Esophagus squamous epithelium (tissue), 4 donors: Measurements from ENCODE around the gene LAPTM4A.

Experiments
- POLR2A ChIP-seq, 4 donors: fragments of 450-650 bp; IDR thresholded peaks; one replicate each; pipeline ENCODE4 v1.6.1; 2017; ENCODE audit warnings: antibody characterized with exemption in 4 of 4, mild to moderate bottlenecking in 4 of 4, moderate library complexity in 3 of 4
- TF ChIP-seq, protein P1 (sequence below), 6 experiments: fragments of 450-650 bp in 4 of 6; fragments of 200-600 bp in 2 of 6; sonication (generic) in 2 of 6; IDR thresholded peaks; one replicate each; pipeline ENCODE4 v1.5.1; 2016 to 2019; ENCODE audit warnings: antibody characterized with exemption in 6 of 6, mild to moderate bottlenecking in 4 of 6, moderate library complexity in 4 of 6

DNA sequence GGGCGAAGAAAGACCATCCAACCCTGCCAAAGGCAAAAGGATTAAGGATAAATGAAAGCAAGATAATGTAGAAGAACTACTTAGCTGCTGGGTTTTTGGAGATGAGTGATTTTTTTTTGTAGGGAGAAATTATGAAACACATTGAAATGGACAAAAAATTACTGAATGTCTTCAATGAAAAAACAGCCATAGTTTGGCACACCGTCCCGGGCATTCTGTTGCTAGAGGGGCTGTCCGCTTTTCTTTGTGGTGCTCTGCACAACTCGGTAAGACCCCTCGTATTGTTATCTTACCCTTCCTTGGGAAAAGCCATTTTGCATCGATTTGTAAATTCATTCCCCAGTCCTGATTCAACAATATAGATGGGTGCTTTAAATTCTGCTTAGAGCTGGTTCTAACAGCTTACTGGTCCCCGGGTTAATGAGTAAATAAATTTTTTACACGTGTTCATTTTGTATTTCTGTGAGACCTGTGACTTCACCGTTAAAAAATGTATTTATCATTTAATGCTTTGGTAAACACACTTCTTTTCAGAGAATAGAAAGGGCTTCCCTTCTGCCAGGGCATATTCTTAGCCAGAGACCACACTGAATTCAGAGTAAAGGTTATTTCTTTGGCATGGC, 912 bp upstream of the LAPTM4A start:
- TF ChIP-seq, protein P1, sequence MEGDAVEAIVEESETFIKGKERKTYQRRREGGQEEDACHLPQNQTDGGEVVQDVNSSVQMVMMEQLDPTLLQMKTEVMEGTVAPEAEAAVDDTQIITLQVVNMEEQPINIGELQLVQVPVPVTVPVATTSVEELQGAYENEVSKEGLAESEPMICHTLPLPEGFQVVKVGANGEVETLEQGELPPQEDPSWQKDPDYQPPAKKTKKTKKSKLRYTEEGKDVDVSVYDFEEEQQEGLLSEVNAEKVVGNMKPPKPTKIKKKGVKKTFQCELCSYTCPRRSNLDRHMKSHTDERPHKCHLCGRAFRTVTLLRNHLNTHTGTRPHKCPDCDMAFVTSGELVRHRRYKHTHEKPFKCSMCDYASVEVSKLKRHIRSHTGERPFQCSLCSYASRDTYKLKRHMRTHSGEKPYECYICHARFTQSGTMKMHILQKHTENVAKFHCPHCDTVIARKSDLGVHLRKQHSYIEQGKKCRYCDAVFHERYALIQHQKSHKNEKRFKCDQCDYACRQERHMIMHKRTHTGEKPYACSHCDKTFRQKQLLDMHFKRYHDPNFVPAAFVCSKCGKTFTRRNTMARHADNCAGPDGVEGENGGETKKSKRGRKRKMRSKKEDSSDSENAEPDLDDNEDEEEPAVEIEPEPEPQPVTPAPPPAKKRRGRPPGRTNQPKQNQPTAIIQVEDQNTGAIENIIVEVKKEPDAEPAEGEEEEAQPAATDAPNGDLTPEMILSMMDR (IDR thresholded peaks at IDR 0.05): peak in 1 of 6 experiments; percentile 2
- no peak for TF ChIP-seq POLR2A (IDR thresholded peaks at IDR 0.05)
